SK-N-SH (cell line): Measurements from ENCODE around the gene LANCL3. TPM values are rescaled to one million over a fixed set of nuclear protein-coding genes. Genes with fewer than 3 reads are reported as not detected.
"Not testable (repeated sequence)": the region's sequence is repeated elsewhere in the genome, so short reads cannot be mapped to it uniquely, and the experiment has no call there.

Experiments
- CTCF ChIA-PET: fragments of 300-600, 350-600 bp; formaldehyde crosslinking; extraction: SDS; loops from one replicate; lab custom pipeline; 2021; lab: Yijun Ruan, JAX
- POLR2A ChIA-PET: fragments of 350-600 bp; sonication (Branson Sonifier 250); formaldehyde crosslinking; extraction: SDS; loops from one replicate; lab custom pipeline; 2020; ENCODE audit warnings: antibody characterized with exemption, inconsistent platforms; lab: Yijun Ruan, JAX
- DNase-seq: peaks from one replicate; pipeline ENCODE4 v3.0.0; 2012
- H2AFZ ChIP-seq: fragments of 200-600 bp; sonication (generic); 2 replicates; pipeline ENCODE4 v1.8.1; 2016; ENCODE audit warnings: antibody characterized with exemption, mild to moderate bottlenecking, low read depth
- H3F3A ChIP-seq: fragments of 200-600 bp; sonication (generic); replicated peaks from 2 replicates; pipeline ENCODE3; 2016; ENCODE audit warnings: antibody characterized with exemption, mild to moderate bottlenecking; ENCODE audit not compliant: insufficient read depth
- H3K27ac ChIP-seq, 2 experiments: fragments of 200-500 bp in 1 of 2; fragments of 200-600 bp in 1 of 2; sonication (Bioruptor generic) in 1 of 2; sonication (generic), shearing (Covaris generic) in 1 of 2; 2 replicates each; pipeline versions ENCODE4 v1.5.1 to v1.6.1; 2014 to 2016; ENCODE audit warnings: low read depth in 2 of 2, inconsistent platforms in 1 of 2, low read length in 1 of 2, mild to moderate bottlenecking in 1 of 2, mixed read lengths in 1 of 2
- H3K27me3 ChIP-seq: fragments of 200-600 bp; sonication (generic), shearing (Covaris generic); 2 replicates; pipeline ENCODE4 v1.6.1; 2016; ENCODE audit warnings: mixed run types; ENCODE audit not compliant: insufficient read depth
- H3K36me3 ChIP-seq, 2 experiments: fragments of 200-500 bp in 1 of 2; fragments of 200-600 bp in 1 of 2; sonication (Bioruptor generic) in 1 of 2; sonication (generic) in 1 of 2; replicated peaks in 1 of 2; 2 replicates each; pipeline versions ENCODE3 to v1.5.1; 2014 to 2016; ENCODE audit warnings: low read length in 1 of 2, mild to moderate bottlenecking in 1 of 2; ENCODE audit not compliant: insufficient read depth in 2 of 2, control insufficient read depth in 1 of 2
- H3K4me1 ChIP-seq, 2 experiments: fragments of 200-500 bp in 1 of 2; fragments of 200-600 bp in 1 of 2; sonication (Bioruptor generic) in 1 of 2; sonication (generic), shearing (Covaris generic) in 1 of 2; 2 replicates each; pipeline versions ENCODE4 v1.5.1 to v1.6.1; 2014 to 2016; ENCODE audit warnings: low read depth in 1 of 2, low read length in 1 of 2, mixed run types in 1 of 2; ENCODE audit not compliant: insufficient read depth in 2 of 2, control insufficient read depth in 1 of 2
- H3K4me2 ChIP-seq: fragments of 200-600 bp; sonication (generic), shearing (Covaris generic); 2 replicates; pipeline ENCODE4 v1.6.1; 2017; ENCODE audit warnings: mixed run types
- H3K4me3 ChIP-seq, 2 experiments: fragments of 200-500 bp in 1 of 2; fragments of 200-600 bp in 1 of 2; sonication (Bioruptor generic) in 1 of 2; sonication (generic), shearing (Covaris generic) in 1 of 2; 2 replicates each; pipeline versions ENCODE4 v1.5.1 to v1.8.1; 2014 to 2016; ENCODE audit warnings: low read depth in 2 of 2, inconsistent platforms in 1 of 2, low read length in 1 of 2, mild to moderate bottlenecking in 1 of 2, mixed read lengths in 1 of 2, moderate library complexity in 1 of 2
- H3K79me2 ChIP-seq: fragments of 200-600 bp; sonication (generic); 2 replicates; pipeline ENCODE4 v1.8.1; 2017; ENCODE audit warnings: mild to moderate bottlenecking; ENCODE audit not compliant: insufficient read depth
- H3K9ac ChIP-seq: fragments of 200-600 bp; sonication (generic); 2 replicates; pipeline ENCODE4 v1.6.1; 2017; ENCODE audit warnings: mixed run types
- H3K9me2 ChIP-seq: fragments of 200-600 bp; sonication (generic); 2 replicates; pipeline ENCODE4 v1.6.1; 2017; ENCODE audit warnings: mixed run types
- H3K9me3 ChIP-seq: fragments of 200-600 bp; sonication (generic); 2 replicates; pipeline ENCODE4 v1.6.1; 2017; ENCODE audit warnings: mixed run types, mild to moderate bottlenecking, moderate library complexity
- H4K20me1 ChIP-seq: fragments of 200-600 bp; sonication (generic); 2 replicates; pipeline ENCODE4 v1.6.1; 2017; ENCODE audit warnings: mild to moderate bottlenecking, mixed run types; ENCODE audit not compliant: insufficient read depth
- EP300 ChIP-seq, 2 experiments: IDR thresholded peaks; 2 replicates each; pipeline versions ENCODE4 v1.4.0 to v1.6.1; 2012; ENCODE audit warnings: borderline replicate concordance in 1 of 2, low read depth in 1 of 2, low read length in 1 of 2
- FOSL2 ChIP-seq: IDR thresholded peaks from 2 replicates; pipeline ENCODE4 v1.4.0; 2012; ENCODE audit warnings: low read depth, mild to moderate bottlenecking, moderate library complexity, borderline replicate concordance
- GABPA ChIP-seq: IDR thresholded peaks from 2 replicates; pipeline ENCODE4 v1.4.0; 2012; ENCODE audit warnings: low read depth, mild to moderate bottlenecking
- GATA2 ChIP-seq: sonication (generic); formaldehyde crosslinking; IDR thresholded peaks from 2 replicates; pipeline ENCODE4 v1.5.0; 2020; ENCODE audit warnings: mild to moderate bottlenecking, missing genetic modification reagents
- MAX ChIP-seq: IDR thresholded peaks from 2 replicates; pipeline ENCODE4 v1.4.0; 2012; ENCODE audit warnings: low read depth
- MXI1 ChIP-seq: IDR thresholded peaks from 2 replicates; pipeline ENCODE4 v1.6.1; 2012; ENCODE audit warnings: mild to moderate bottlenecking, low read depth, low read length, improper control_type of control experiment
- POLR2AphosphoS5 ChIP-seq: IDR thresholded peaks from 2 replicates; pipeline ENCODE4 v1.6.1; 2012; ENCODE audit warnings: low read depth, low read length
- RCOR1 ChIP-seq: fragments of 150-350 bp; IDR thresholded peaks from 2 replicates; pipeline ENCODE4 v1.6.1; 2017; ENCODE audit warnings: antibody characterized with exemption, low read length
- RXRA ChIP-seq: IDR thresholded peaks from 2 replicates; pipeline ENCODE4 v1.4.0; 2012; ENCODE audit warnings: low read depth, mild to moderate bottlenecking, borderline replicate concordance
- SMC3 ChIP-seq: IDR thresholded peaks from 2 replicates; pipeline ENCODE4 v1.6.1; 2012; ENCODE audit warnings: low read depth, low read length, improper control_type of control experiment
- TCF12 ChIP-seq: IDR thresholded peaks from 2 replicates; pipeline ENCODE4 v1.4.0; 2012
- YY1 ChIP-seq: IDR thresholded peaks from 2 replicates; pipeline ENCODE4 v1.4.0; 2012; ENCODE audit warnings: low read depth, mild to moderate bottlenecking
- WGBS: methylation state at CpG from one replicate; pipeline ENCODE4 v1.1.6; 2017; ENCODE audit warnings: low lambda C conversion rate; 5-methylcytosine and 5-hydroxymethylcytosine counted together
- polyA plus RNA-seq, 3 experiments: library from polyadenylated mRNA; depleted of rRNA; stranded (reverse); fragments of >200 nt; gene quantifications; 2 replicates each; pipeline ENCODE4 v1.2.3, GENCODE V29; 2012
- TF ChIP-seq, protein P1 (sequence below): fragments of 200-600 bp; sonication (generic); IDR thresholded peaks from 2 replicates; pipeline ENCODE4 v1.6.1; 2017; ENCODE audit warnings: antibody characterized with exemption, mild to moderate bottlenecking, moderate library complexity
- TF ChIP-seq, protein P2 (sequence below): IDR thresholded peaks from 2 replicates; pipeline ENCODE4 v1.4.0; 2012; ENCODE audit warnings: low read depth, borderline replicate concordance
- TF ChIP-seq, protein P3 (sequence below): IDR thresholded peaks from 2 replicates; pipeline ENCODE4 v1.4.0; 2012; ENCODE audit warnings: low read depth, borderline replicate concordance

LANCL3 gene
- under 0.01 TPM in 2 replicates for polyA plus RNA-seq (2012; rRNA removed)
- polyA plus RNA-seq (2012; cell fraction: cytosol; rRNA removed): 0.01 and 0.03 TPM in 2 replicates
- polyA plus RNA-seq (2012; cell fraction: nucleus; rRNA removed): 0.02 TPM in 1 of 2 replicates, not detected in the other

DNA sequence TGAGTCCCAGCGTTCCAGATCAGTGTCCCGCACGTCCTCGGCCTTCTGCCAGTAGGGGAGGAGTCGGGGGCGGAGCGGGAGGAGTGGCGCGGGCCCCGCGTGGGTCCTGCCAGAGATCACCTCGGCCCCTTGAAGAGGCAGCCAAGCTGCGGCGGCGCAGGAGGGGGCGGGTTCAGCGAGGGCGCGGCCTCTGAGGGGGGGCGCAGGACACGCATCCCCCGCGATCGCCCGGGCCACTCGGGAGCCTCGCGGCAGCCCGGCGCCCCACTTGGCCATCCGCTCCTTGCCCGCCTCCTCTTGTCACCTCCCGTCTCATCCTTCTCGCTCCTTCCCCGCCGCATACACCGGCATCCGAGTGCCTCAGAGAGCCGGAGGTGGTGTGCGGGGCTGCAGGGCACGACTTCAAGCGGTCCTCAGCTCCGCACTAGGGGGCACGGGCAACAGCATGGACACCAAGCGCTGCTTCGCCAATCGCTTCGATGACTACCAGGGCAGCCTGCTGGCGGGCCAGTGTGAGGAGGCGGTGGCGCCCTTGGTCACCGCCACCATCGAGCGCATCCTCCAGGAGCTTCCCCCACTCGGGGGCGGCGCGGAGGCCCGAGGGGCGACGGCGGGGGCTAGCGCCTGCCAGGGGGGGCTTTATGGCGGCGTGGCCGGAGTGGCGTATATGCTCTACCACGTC is at the start of gene LANCL3:
TSS of gene LANCL3 (plus strand) at position 236 of the 682 bp plus-strand sequence. CDS start at position 446, 210 bp downstream.
- H3K9me3 ChIP-seq, POLR2A ChIA-PET, H3K9me2 ChIP-seq, H3K36me3 ChIP-seq, H4K20me1 ChIP-seq, H3K9ac ChIP-seq, H3K27ac ChIP-seq, H3K27me3 ChIP-seq, H3K4me1 ChIP-seq, H2AFZ ChIP-seq, H3K79me2 ChIP-seq, H3F3A ChIP-seq, CTCF ChIA-PET: not testable (repeated sequence)
- WGBS: 17% methylated on average over 27 of the region's 68 CpGs
- peak within 1 kb of the TSS; percentile 15; the same call in 1 of the 2 replicates for H3K4me2 ChIP-seq
- DNase-seq: peak; percentile 12
- peak within 1 kb of the TSS in 1 of 2 experiments; percentile 43; a peak in 1 of 4 replicates for H3K4me3 ChIP-seq

DNA sequence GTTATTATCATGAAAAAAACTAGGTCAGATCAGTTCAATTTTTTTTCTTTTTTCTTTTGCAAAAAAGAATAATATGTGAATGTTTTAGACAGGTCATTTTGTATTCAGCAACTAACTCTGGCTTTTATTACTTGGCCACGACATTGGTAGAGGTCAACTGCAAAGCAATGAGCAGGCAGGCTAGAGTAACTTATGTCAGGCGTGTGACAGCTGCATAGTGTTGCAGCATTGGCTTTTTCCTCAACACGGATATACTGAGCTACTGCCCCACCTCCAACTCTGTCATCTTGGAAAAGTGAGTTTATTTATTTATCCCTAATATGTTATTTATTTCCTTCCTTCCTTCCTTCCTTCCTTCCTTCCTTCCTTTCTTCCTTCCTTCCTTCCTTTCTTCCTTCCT is 47.8 kb upstream of the LANCL3 start:
- H3K9me3 ChIP-seq, H3F3A ChIP-seq, H3K9ac ChIP-seq, H3K79me2 ChIP-seq, DNase-seq, H3K4me1 ChIP-seq, CTCF ChIA-PET, H3K9me2 ChIP-seq, H3K4me3 ChIP-seq, H4K20me1 ChIP-seq, H3K4me2 ChIP-seq, H3K27me3 ChIP-seq, H3K36me3 ChIP-seq, H3K27ac ChIP-seq, POLR2A ChIA-PET: not testable (repeated sequence)
- peak overlapping the region; percentile 25; the same call in 1 of the 2 replicates for H2AFZ ChIP-seq
- WGBS: 0% methylated on average over 3 of the region's 3 CpGs

DNA sequence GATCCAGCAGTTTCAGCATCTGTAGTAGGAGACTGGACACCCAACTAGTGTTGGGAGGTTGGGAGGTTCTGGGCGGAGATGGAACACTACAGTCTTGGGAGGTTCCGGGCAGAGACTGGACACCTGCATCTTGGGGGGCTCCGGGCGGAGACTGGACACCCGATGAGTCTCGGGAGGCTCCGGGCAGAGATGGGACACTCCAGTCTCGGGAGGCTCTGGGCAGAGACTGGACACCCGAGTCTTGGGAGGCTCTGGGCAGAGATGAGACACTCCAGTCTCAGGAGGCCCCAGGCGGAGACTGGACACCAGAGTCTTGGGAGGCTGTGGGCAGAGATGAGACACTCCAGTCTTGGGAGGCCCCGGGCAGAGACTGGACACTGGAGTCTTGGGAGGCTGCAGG is 29.5 kb upstream of the LANCL3 start:
- no peaks in the 10 kb centered on the region for H3F3A ChIP-seq
- no peak overlapping the region for H3K4me3 ChIP-seq
- H3K4me2 ChIP-seq: no peak overlapping the region
- CTCF ChIA-PET: no interaction called here
- no peak overlapping the region for H2AFZ ChIP-seq
- no peaks in the 10 kb centered on the region for H3K9me2 ChIP-seq
- no peaks in the 10 kb centered on the region for H3K4me1 ChIP-seq
- no peak overlapping the region for H3K27ac ChIP-seq
- H3K9me3 ChIP-seq: no peaks in the 10 kb centered on the region
- no peaks in the 10 kb centered on the region for H4K20me1 ChIP-seq
- WGBS: 17% methylated on average over 2 of the region's 11 CpGs
- no peaks in the 10 kb centered on the region for H3K27me3 ChIP-seq
- POLR2A ChIA-PET: no interaction called here
- H3K36me3 ChIP-seq: no peaks in the 10 kb centered on the region
- no peaks in the 10 kb centered on the region for H3K79me2 ChIP-seq
- no peak overlapping the region for H3K9ac ChIP-seq
- no peak for DNase-seq
- TF ChIP-seq TCF12 (no peak), SMC3 (no peak), YY1 (no peak), POLR2AphosphoS5 (no peak), FOSL2 (no peak), EP300 (IDR thresholded peaks at IDR 0.05; ENCODE audit: borderline replicate concordance in 1 of 2, low read depth in 1 of 2, low read length in 1 of 2) (no peak), MXI1 (no peak), RCOR1 (no peak), MAX (no peak), GABPA (no peak), RXRA (no peak), GATA2 (CRISPR knock-in tag) (no peak)
- TF ChIP-seq, protein P1, sequence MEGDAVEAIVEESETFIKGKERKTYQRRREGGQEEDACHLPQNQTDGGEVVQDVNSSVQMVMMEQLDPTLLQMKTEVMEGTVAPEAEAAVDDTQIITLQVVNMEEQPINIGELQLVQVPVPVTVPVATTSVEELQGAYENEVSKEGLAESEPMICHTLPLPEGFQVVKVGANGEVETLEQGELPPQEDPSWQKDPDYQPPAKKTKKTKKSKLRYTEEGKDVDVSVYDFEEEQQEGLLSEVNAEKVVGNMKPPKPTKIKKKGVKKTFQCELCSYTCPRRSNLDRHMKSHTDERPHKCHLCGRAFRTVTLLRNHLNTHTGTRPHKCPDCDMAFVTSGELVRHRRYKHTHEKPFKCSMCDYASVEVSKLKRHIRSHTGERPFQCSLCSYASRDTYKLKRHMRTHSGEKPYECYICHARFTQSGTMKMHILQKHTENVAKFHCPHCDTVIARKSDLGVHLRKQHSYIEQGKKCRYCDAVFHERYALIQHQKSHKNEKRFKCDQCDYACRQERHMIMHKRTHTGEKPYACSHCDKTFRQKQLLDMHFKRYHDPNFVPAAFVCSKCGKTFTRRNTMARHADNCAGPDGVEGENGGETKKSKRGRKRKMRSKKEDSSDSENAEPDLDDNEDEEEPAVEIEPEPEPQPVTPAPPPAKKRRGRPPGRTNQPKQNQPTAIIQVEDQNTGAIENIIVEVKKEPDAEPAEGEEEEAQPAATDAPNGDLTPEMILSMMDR: no peak
- TF ChIP-seq, protein P2, sequence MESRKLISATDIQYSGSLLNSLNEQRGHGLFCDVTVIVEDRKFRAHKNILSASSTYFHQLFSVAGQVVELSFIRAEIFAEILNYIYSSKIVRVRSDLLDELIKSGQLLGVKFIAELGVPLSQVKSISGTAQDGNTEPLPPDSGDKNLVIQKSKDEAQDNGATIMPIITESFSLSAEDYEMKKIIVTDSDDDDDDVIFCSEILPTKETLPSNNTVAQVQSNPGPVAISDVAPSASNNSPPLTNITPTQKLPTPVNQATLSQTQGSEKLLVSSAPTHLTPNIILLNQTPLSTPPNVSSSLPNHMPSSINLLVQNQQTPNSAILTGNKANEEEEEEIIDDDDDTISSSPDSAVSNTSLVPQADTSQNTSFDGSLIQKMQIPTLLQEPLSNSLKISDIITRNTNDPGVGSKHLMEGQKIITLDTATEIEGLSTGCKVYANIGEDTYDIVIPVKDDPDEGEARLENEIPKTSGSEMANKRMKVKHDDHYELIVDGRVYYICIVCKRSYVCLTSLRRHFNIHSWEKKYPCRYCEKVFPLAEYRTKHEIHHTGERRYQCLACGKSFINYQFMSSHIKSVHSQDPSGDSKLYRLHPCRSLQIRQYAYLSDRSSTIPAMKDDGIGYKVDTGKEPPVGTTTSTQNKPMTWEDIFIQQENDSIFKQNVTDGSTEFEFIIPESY: no peak
- TF ChIP-seq, protein P3, sequence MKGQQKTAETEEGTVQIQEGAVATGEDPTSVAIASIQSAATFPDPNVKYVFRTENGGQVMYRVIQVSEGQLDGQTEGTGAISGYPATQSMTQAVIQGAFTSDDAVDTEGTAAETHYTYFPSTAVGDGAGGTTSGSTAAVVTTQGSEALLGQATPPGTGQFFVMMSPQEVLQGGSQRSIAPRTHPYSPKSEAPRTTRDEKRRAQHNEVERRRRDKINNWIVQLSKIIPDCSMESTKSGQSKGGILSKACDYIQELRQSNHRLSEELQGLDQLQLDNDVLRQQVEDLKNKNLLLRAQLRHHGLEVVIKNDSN: no peak
